Measurements from ENCODE around the gene SHANK1.

SHANK1 gene

DNA sequence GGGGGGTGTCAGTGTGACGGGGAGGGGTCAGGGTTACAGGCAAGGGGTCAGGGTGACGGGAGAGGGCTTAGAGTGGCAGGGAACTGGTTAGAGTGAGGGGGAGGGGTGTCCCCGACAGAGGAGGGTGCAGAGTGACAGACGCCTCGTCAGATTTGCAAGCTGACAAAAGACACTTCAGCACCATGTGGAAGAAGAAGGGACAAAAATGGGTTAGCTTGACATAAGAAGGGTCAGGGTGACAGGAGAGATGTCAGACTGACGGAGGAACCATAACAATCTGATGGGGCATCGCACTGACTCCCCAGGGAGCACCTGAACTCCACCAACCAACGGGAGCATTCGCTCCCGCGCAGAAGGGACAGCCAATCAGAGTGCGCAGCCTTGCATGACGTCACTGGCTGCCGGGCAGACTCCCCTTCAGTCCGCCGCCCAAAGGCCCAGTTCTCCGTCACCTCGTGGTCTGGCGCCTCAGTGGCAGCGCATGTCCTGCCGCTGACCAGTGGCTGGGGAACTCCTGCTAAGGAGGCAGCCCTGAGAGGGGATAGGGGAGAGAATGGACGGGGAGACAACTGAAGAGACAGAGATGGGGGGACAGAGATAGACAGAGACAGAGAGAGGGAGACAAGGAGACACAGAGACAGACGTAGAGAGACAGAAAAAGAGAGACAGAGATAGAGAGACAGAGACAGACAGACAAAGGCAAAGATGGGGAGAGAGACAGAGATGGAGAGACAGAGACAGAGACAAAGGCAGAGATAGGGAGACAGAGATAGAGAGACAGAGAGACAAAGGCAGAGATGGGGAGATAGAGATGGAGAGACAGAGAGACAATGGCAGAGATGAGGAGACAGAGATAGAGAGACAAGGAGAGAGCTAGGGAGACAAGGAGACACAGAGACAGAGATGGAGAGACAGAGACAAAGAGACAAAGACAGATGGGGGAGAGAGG, 40.2 kb downstream of the SHANK1 start:
- peak; percentile 58 for DNase-seq

DNA sequence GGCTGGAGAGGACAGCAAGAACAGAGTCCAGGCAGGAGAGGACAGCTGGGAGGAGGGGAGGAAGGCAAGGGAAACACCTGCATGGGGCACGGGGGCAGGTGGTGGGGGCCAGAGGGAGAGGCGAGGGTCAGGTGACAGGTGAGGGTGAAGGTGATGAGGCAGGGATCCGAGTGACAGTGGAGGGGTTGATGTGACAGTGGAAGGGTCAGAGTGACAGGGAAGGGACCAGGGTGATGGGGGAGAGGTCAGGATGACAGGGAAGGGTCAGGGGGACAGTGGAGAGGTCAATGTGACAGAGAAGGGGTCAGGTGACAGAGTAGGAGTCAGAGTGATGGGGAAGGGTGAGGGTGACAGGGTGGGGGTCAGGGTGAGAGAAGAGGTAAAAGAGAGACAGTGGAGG, 41.3 kb downstream of the SHANK1 start:
- DNase-seq: no peak

- DNase-seq: no peak
Measured at GRCh38 chr19:50677636-50678035, 42.0 kb downstream of the SHANK1 start.

DNA sequence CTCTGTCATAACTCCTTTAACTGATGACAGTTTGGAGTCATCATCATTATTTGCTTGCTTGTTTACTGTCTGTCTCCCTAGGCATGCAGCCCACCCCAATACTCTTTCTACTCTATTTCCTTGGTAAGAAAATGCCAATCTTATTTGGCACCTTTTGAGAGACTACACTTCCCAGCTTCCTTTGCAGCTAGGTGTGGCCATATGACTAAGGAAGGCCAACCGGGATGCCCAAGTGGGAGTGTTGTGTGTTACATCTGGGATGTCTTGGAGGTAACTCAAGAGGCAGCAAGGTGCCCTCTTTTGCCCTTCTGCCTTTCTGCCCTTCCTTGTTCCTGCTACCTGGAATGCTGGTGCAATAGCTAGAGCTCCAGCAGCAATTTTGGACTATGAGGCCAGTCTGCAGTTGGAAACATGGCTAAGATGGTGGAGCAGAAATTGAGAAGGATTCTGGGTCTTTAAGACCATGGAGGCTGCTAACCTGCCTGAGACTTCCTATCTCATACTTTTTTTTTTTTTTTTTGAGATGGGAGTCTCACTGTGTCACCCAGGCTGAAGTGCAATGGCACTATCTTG, 42.9 kb downstream of the SHANK1 start:
- no peak for DNase-seq

GRCh38 chr19:50673118-50673517, 46.5 kb downstream of the SHANK1 start:
- DNase-seq: no peak

- no peak for DNase-seq
Measured at GRCh38 chr19:50670102-50670380, 49.6 kb downstream of the SHANK1 start.

- DNase-seq: no peak
Measured at GRCh38 chr19:50669302-50670101, 50.1 kb downstream of the SHANK1 start.

DNA sequence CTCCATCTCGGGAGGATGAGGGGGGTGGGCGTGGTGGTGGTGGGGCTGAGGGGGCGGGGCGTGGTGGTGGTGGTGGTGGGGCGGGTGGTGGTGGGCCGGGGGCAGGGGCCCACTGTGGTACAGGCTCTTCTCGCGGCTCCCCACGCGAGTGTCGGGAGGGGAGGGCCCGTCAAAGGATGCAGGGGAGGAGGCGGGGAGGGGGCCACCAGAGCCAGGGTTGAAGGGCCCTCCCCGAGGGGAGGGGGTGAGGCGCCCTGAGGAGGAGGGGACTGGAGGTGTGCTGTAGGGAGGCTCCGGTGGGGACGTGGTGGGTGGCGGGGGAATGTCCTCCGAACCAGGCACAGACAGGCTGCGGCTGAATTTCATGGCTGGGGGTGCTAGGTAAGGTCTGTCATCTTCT, 50.7 kb downstream of the SHANK1 start:
- no peak for DNase-seq

DNA sequence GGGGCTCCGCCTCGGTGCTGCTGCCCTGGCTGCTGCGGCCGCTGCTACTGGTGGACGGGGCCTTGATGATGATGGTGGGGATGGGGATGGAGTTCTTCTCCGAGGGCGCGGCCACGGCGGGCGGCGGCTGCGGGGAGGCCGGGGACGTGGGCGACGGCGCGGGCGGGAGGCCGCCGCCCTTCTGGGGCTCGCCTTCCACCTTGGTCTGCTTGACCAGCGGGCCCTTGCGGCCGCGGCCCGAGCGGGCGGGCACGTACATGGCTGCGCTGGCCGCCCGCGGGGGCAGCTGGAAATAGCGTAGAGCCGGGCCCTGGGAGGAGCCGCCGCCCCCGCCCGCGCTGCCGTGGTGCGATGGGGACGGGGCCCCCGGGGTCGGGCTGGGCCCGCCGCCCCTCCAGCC, 51.2 kb downstream of the SHANK1 start:
- DNase-seq: no peak

GRCh38 chr19:50667759-50668231, 51.8 kb downstream of the SHANK1 start:
- no peak for DNase-seq

DNA sequence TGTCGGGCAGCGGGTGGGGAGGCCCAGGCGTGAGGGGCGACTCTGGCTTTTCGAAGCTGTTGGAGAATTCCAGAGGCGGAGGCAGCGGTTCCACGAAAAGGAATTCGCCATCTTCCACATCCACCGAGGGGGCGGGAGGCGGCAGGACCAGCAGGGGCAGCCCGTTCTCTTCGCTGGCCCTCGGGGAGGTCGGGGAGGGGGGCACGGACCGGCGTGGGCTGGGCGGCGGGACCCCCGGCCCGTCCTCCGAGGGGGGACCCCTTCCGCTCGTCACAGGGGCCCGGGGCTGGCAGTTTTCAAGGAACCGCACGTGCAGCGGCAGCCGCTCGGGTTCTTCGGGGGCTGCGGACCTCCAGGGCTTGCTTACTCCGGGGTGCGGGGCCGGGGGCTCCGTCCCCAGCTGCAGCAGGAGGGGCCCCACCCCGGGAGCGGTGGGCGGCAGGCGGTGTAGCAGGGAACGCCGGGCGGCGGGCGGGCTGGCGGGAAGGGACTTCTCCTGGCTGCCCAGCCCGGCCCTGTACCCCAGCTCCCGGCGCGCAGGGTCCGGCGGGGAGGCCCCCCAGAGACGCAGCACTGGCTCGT, 52.3 kb downstream of the SHANK1 start:
- DNase-seq: no peak

- no peak for DNase-seq
Measured at GRCh38 chr19:50666346-50667176, 53.0 kb downstream of the SHANK1 start.

- no peak for DNase-seq
Measured at GRCh38 chr19:50664204-50664603, 55.4 kb downstream of the SHANK1 start.

DNA sequence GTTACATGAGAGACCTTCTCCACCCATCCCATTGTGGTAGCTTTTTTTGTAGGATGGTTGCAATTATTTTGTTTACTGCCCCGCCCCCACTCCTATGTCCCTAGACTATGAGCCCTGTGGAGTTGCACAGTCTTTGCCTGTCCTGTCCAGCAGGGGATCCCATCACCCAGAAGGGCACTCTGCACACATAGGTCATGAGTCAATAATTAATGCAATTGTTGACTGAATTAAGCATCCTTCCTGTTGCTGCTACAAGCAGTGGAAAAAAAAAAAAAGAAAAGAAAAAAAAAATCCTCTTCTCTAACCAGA, 56.2 kb downstream of the SHANK1 start:
- no peak for DNase-seq

- DNase-seq: no peak
Measured at GRCh38 chr19:50662651-50663481, 56.7 kb downstream of the SHANK1 start.

DNA sequence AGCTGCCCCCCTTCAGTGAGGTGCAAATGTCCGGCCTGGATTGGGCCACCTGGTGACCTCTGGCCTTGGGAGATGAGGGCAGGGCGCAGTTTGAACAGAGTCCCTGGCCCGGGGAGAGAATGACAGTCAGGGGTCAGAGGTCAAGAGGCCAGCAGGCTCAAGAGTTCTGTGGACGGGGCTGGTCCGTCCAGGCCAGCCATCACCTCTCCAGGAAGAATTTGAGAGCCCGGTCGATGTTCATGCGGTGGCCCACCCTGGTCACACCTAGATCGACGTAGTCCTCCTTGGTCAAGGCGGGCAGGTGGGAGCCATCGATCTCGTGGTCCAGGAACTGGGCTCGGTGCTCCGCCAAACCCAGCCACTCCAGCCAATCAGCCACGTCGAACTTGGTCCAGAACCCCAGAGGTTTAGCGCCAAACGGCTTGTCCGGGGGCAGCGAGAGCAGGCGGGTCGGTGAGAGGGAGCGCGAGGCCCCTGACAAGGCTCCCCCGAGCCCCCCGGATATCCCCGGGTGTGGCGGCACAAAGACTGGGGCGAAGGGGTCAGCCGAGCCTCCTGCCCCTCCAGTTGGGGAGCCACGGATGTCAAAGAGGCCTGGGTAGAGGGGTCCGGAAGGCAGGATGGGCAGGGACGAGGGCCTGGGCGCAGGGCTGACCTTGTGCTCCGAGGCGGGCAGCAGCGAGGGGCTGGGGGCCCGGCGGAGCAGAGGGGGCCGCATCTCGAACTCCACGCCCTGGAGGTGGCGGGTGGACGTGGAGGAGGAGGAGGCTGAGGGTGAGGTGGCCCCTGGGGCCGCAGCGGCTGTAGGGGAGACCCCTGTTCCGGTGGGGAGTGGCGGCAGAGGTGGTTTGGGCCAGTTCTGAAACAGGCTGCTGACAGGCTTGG, 57.6 kb downstream of the SHANK1 start:
- no peak for DNase-seq

DNA sequence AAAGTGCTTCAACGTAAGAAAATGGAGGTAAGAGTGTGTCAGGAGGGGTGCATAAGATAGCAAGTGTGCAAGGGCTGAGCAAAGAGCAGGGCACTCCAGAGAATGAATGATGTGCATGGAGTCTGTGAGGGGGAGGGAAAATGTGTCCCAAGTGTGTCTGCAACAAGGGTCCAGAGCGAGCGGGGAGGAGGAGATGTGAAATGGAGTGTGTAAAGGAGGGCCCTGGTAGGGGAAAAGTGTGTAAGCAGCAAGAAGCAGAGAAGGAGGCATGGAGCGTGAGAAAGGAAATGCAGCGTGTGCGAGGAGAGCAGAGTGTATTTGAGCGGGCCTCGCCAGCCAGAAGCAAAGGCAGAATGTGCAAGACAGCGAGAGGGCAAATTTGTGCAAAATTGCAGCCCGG, 58.6 kb downstream of the SHANK1 start:
- no peak for DNase-seq

GRCh38 chr19:50660088-50660366, 59.6 kb downstream of the SHANK1 start:
- DNase-seq: no peak

DNA sequence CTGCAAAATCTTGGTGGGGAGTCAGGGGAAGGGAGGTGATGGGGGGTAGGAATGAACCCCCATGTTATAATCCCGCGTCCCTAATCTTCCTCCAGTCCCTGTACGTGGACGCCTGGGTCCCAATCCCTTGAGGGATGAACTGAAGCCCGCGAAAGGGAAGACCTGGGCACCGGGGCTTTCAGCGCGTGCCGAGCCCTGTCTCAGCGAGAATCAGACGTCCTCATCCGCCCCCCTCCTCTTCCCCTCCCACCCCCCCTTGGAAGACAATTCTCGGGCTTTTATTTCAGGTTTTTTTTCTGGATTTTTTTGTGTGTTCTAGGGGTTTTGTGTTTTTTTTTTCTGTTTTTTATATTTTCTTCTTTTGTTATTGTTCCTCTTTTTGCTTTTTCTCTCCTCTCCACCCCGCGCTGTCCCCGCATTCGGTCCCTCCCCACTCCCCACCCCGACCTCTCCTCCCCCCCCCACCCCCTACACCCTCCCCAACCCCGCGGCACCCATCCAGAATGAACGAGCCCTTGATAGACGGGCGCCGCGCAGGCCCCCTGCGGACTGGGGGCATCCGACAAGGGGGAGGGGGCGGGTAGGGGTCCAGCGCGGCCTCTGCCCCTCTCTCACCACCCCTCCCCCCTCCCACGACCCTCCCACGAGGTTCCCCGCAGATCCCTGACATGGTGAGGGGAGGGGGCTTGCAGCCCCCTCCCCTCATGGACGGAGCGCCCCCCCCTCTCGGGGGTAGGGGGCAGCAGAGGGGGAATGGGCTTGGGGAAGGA, 60.1 kb downstream of the SHANK1 start:
- no peak for DNase-seq

Data from NCI-H1436 (cell line).